Central memory CD8-positive, alpha-beta T cell (primary cell): Measurements from ENCODE around the gene AKIRIN1.
"Not testable (repeated sequence)": the region's sequence is repeated elsewhere in the genome, so short reads cannot be mapped to it uniquely, and the experiment has no call there.

Experiments
- ATAC-seq: fragments of 150-1000 bp; cut with Tn5 transposase; replicated peaks from 2 replicates; pipeline ENCODE4 v1.10.0; 2022; ENCODE audit warnings: mild to moderate bottlenecking, moderate FRiP score, moderate number of reproducible peaks; ENCODE audit not compliant: poor library complexity, severe bottlenecking; ENCODE audit errors: extremely low read depth
- DNase-seq, 2 donors: peaks; one replicate each; pipeline ENCODE4 v3.0.0; 2021; ENCODE audit warnings: low spot score in 2 of 2
- H3K27ac Mint-ChIP-seq: one replicate; pipeline ENCODE4 v1.8.0; 2022; ENCODE audit warnings: low read depth, mild to moderate bottlenecking, moderate library complexity, mixed read lengths
- H3K27me3 Mint-ChIP-seq: one replicate; pipeline ENCODE4 v1.8.0; 2022; ENCODE audit warnings: mixed read lengths
- H3K36me3 Mint-ChIP-seq: one replicate; pipeline ENCODE4 v1.8.0; 2022; ENCODE audit warnings: mild to moderate bottlenecking, moderate library complexity, mixed read lengths; ENCODE audit not compliant: insufficient read depth
- H3K4me1 Mint-ChIP-seq: one replicate; pipeline ENCODE4 v1.8.0; 2022; ENCODE audit warnings: mixed read lengths
- H3K4me3 Mint-ChIP-seq: one replicate; pipeline ENCODE4 v1.8.0; 2022; ENCODE audit warnings: mild to moderate bottlenecking, moderate library complexity, mixed read lengths
- H3K9me3 Mint-ChIP-seq: one replicate; pipeline ENCODE4 v1.8.0; 2022; ENCODE audit warnings: mixed read lengths

Gene AKIRIN1

GRCh38 chr1:39034114-39034654 lies 43.1 kb downstream of the AKIRIN1 start:
- H3K27me3 Mint-ChIP-seq = no peaks in the 10 kb centered on the region
- H3K27ac Mint-ChIP-seq = peak overlapping the region; percentile 73
- peaks cover 50% of the 10 kb centered on the region for H3K36me3 Mint-ChIP-seq
- ATAC-seq = no peak
- H3K4me1 Mint-ChIP-seq = peaks cover 24% of the 10 kb centered on the region
- peak overlapping the region; percentile 66 for H3K4me3 Mint-ChIP-seq
- DNase-seq = no peak
- no peaks in the 10 kb centered on the region for H3K9me3 Mint-ChIP-seq

GRCh38 chr1:39036678-39037077 lies 45.6 kb downstream of the AKIRIN1 start:
- Mint-ChIP-seq H3K36me3 (peaks cover 39% of the 10 kb centered on the region), H3K9me3 (no peaks in the 10 kb centered on the region), H3K4me1 (peaks cover 18% of the 10 kb centered on the region), H3K27ac (no peak overlapping the region), H3K27me3 (no peaks in the 10 kb centered on the region), H3K4me3 (no peak overlapping the region)
- DNase-seq = no peak
- no peak for ATAC-seq

GRCh38 chr1:39043513-39043912 lies 52.4 kb downstream of the AKIRIN1 start:
- H3K27me3 Mint-ChIP-seq = no peaks in the 10 kb centered on the region
- DNase-seq (no peak), ATAC-seq (no peak)
- peak overlapping the region; percentile 4 for H3K27ac Mint-ChIP-seq
- peaks cover 16% of the 10 kb centered on the region for H3K36me3 Mint-ChIP-seq
- no peaks in the 10 kb centered on the region for H3K4me1 Mint-ChIP-seq
- no peaks in the 10 kb centered on the region for H3K9me3 Mint-ChIP-seq
- no peak overlapping the region for H3K4me3 Mint-ChIP-seq

GRCh38 chr1:39044762-39045161 lies 53.7 kb downstream of the AKIRIN1 start:
- Mint-ChIP-seq H3K27me3 (no peaks in the 10 kb centered on the region), H3K27ac (no peak overlapping the region), H3K36me3 (peaks cover 12% of the 10 kb centered on the region), H3K4me1 (no peaks in the 10 kb centered on the region), H3K4me3 (no peak overlapping the region), H3K9me3 (no peaks in the 10 kb centered on the region)
- no peak for ATAC-seq
- no peak for DNase-seq

GRCh38 chr1:39045231-39045630 lies 54.2 kb downstream of the AKIRIN1 start:
- H3K4me1 Mint-ChIP-seq = no peaks in the 10 kb centered on the region
- DNase-seq = no peak
- ATAC-seq = no peak
- H3K9me3 Mint-ChIP-seq = no peaks in the 10 kb centered on the region
- no peak overlapping the region for H3K4me3 Mint-ChIP-seq
- H3K27me3 Mint-ChIP-seq = no peaks in the 10 kb centered on the region
- peaks cover 12% of the 10 kb centered on the region for H3K36me3 Mint-ChIP-seq
- H3K27ac Mint-ChIP-seq = no peak overlapping the region

- Mint-ChIP-seq H3K9me3 (no peaks in the 10 kb centered on the region), H3K4me1 (peaks cover 6% of the 10 kb centered on the region), H3K27ac (no peak overlapping the region)
Measured at GRCh38 chr1:39046613-39047210, 55.6 kb downstream of the AKIRIN1 start.

GRCh38 chr1:39047374-39048229 lies 56.5 kb downstream of the AKIRIN1 start:
- Mint-ChIP-seq H3K27me3 (no peaks in the 10 kb centered on the region), H3K4me3 (no peak overlapping the region), H3K36me3 (peaks cover 8% of the 10 kb centered on the region), H3K4me1 (peaks cover 6% of the 10 kb centered on the region), H3K27ac (no peak overlapping the region), H3K9me3 (no peaks in the 10 kb centered on the region)
- no peak for DNase-seq
- no peak for ATAC-seq

More at GRCh38 chr1:39046613-39047210, 55.6 kb downstream of the AKIRIN1 start:
- H3K36me3 Mint-ChIP-seq = peaks cover 8% of the 10 kb centered on the region
- no peak for ATAC-seq
- no peak overlapping the region for H3K4me3 Mint-ChIP-seq
- DNase-seq = no peak
- no peaks in the 10 kb centered on the region for H3K27me3 Mint-ChIP-seq

GRCh38 chr1:39048745-39049370 lies 57.8 kb downstream of the AKIRIN1 start:
- Mint-ChIP-seq H3K27ac (no peak overlapping the region), H3K9me3 (no peaks in the 10 kb centered on the region), H3K27me3 (no peaks in the 10 kb centered on the region), H3K36me3 (peaks cover 5% of the 10 kb centered on the region), H3K4me1 (peaks cover 6% of the 10 kb centered on the region), H3K4me3 (no peak overlapping the region)
- ATAC-seq (no peak), DNase-seq (no peak)

GRCh38 chr1:39050001-39050400 lies 58.9 kb downstream of the AKIRIN1 start:
- no peak overlapping the region for H3K27ac Mint-ChIP-seq
- peaks cover 6% of the 10 kb centered on the region for H3K4me1 Mint-ChIP-seq
- H3K9me3 Mint-ChIP-seq = no peaks in the 10 kb centered on the region
- no peaks in the 10 kb centered on the region for H3K27me3 Mint-ChIP-seq
- no peak for ATAC-seq
- DNase-seq = no peak
- H3K36me3 Mint-ChIP-seq = peaks cover 4% of the 10 kb centered on the region
- H3K4me3 Mint-ChIP-seq = no peak overlapping the region

GRCh38 chr1:39051193-39051850 lies 60.2 kb downstream of the AKIRIN1 start:
- peak overlapping the region; percentile 10 for H3K27ac Mint-ChIP-seq
- not testable (repeated sequence) for H3K36me3 Mint-ChIP-seq, H3K27me3 Mint-ChIP-seq, ATAC-seq, DNase-seq, H3K4me1 Mint-ChIP-seq, H3K9me3 Mint-ChIP-seq, H3K4me3 Mint-ChIP-seq

GRCh38 chr1:39051956-39052355 lies 60.9 kb downstream of the AKIRIN1 start:
- Mint-ChIP-seq H3K36me3 (peaks cover 2% of the 10 kb centered on the region), H3K4me1 (peaks cover 6% of the 10 kb centered on the region), H3K27ac (no peak overlapping the region), H3K27me3 (no peaks in the 10 kb centered on the region), H3K4me3 (no peak overlapping the region), H3K9me3 (no peaks in the 10 kb centered on the region)
- DNase-seq (no peak), ATAC-seq (no peak)

- H3K36me3 Mint-ChIP-seq, ATAC-seq, H3K27ac Mint-ChIP-seq, H3K4me3 Mint-ChIP-seq, DNase-seq, H3K27me3 Mint-ChIP-seq, H3K4me1 Mint-ChIP-seq, H3K9me3 Mint-ChIP-seq: not testable (repeated sequence)
Measured at GRCh38 chr1:39055213-39055710, 64.2 kb downstream of the AKIRIN1 start.
